A549 (cell line): ENCODE measurements around the gene AMPH.

ENCODE experiments used
- BHLHE40 ChIP-seq: IDR thresholded peaks from 2 replicates; pipeline ENCODE4 v1.6.1; 2012; ENCODE audit warnings: low read depth, low read length, inconsistent platforms
- CBX8 ChIP-seq: fragments of 200-600 bp; sonication (generic); IDR thresholded peaks from 2 replicates; pipeline ENCODE4 v1.6.1; 2016
- CHD2 ChIP-seq: fragments of 150-350 bp; IDR thresholded peaks from 2 replicates; pipeline ENCODE4 v1.6.1; 2014; ENCODE audit warnings: low read length; ENCODE audit not compliant: partially characterized antibody
- CTCF ChIP-seq: fragments of >200 bp; sonication (Bioruptor Twin); formaldehyde crosslinking; IDR thresholded peaks from 3 replicates; pipeline ENCODE4 v1.5.1; 2016
- EHF ChIP-seq: fragments of 250-450 bp; sonication (Bioruptor Pico); IDR thresholded peaks from 2 replicates; pipeline ENCODE4 v1.5.0; 2020; ENCODE audit warnings: mild to moderate bottlenecking
- EP300 ChIP-seq, 2 experiments: fragments of >200 bp; sonication (Bioruptor Twin); formaldehyde crosslinking; IDR thresholded peaks; 2 replicates in 1 of 2; 3 replicates in 1 of 2; pipeline ENCODE4 v1.6.1; 2016 to 2017
- ESRRA ChIP-seq: fragments of 150-350 bp; IDR thresholded peaks from 2 replicates; pipeline ENCODE4 v1.6.1; 2014; ENCODE audit warnings: mild to moderate bottlenecking, low read length, borderline replicate concordance
- HMGXB4 ChIP-seq: fragments of 250-450 bp; sonication (Bioruptor Pico); IDR thresholded peaks from 2 replicates; pipeline ENCODE4 v1.5.0; 2021; ENCODE audit warnings: mild to moderate bottlenecking, moderate library complexity, borderline replicate concordance
- MYC ChIP-seq: IDR thresholded peaks from 2 replicates; pipeline ENCODE4 v1.6.1; 2012; ENCODE audit warnings: mild to moderate bottlenecking, inconsistent platforms, low read length, improper control_type of control experiment, borderline replicate concordance
- NR3C1 ChIP-seq: fragments of >200 bp; sonication (Bioruptor Twin); formaldehyde crosslinking; IDR thresholded peaks from 3 replicates; pipeline ENCODE4 v1.6.1; 2017
- POLR2A ChIP-seq: IDR thresholded peaks from 2 replicates; pipeline ENCODE4 v1.6.1; 2012; ENCODE audit warnings: mild to moderate bottlenecking, low read length
- POLR2AphosphoS2 ChIP-seq: conservative IDR thresholded peaks from 2 replicates; pipeline ENCODE4 v1.6.1; 2012; ENCODE audit warnings: low read length, improper control_type of control experiment, inconsistent platforms
- SMC3 ChIP-seq: fragments of >200 bp; sonication (Bioruptor Twin); formaldehyde crosslinking; IDR thresholded peaks from 3 replicates; pipeline ENCODE4 v1.6.1; 2018; ENCODE audit warnings: inconsistent platforms
- ZNF302 ChIP-seq: fragments of 250-450 bp; sonication (Bioruptor Pico); IDR thresholded peaks from 2 replicates; pipeline ENCODE4 v1.9.0; 2021; ENCODE audit warnings: inconsistent platforms, mild to moderate bottlenecking, moderate library complexity

- TF ChIP-seq SMC3: no peak
- no peak for TF ChIP-seq POLR2A
- no peak for TF ChIP-seq POLR2AphosphoS2
- no peak for TF ChIP-seq BHLHE40
- no peak for TF ChIP-seq MYC
- no peak for TF ChIP-seq CHD2
- no peak for TF ChIP-seq CTCF
- no peak for TF ChIP-seq EHF (CRISPR knock-in tag)
- no peak for TF ChIP-seq HMGXB4 (CRISPR knock-in tag)
- TF ChIP-seq EP300 (IDR thresholded peaks at IDR 0.05): no peak
- no peak for TF ChIP-seq NR3C1
- no peak for TF ChIP-seq CBX8
- TF ChIP-seq ESRRA: no peak
- TF ChIP-seq ZNF302 (CRISPR knock-in tag): no peak
Observed at GRCh38 chr7:38592737-38593288, 38.4 kb downstream of the AMPH start.
